T-helper 1 cell treated with Interleukin-12 subunit alpha and Interleukin-12 subunit beta and Interleukin-4 antibody, amounts not matched to agents 30 μg/mL and 1 μg/mL, for 36 hours (primary cell): ENCODE data around the gene ABR.
"Not testable (repeated sequence)": the region's sequence is repeated elsewhere in the genome, so short reads cannot be mapped to it uniquely, and the experiment has no call there.

Experiments
- H3K27ac Mint-ChIP-seq: one replicate; pipeline ENCODE4 v1.8.0; 2021; ENCODE audit warnings: mild to moderate bottlenecking, mixed read lengths
- H3K27me3 Mint-ChIP-seq: one replicate; pipeline ENCODE4 v1.8.0; 2021; ENCODE audit warnings: low read depth, mixed read lengths
- H3K36me3 Mint-ChIP-seq: one replicate; pipeline ENCODE4 v1.8.0; 2021; ENCODE audit warnings: low read depth, mixed read lengths
- H3K4me1 Mint-ChIP-seq: one replicate; pipeline ENCODE4 v1.8.0; 2021; ENCODE audit warnings: low read depth, mixed read lengths
- H3K4me3 Mint-ChIP-seq: one replicate; pipeline ENCODE4 v1.8.0; 2021; ENCODE audit warnings: mild to moderate bottlenecking, moderate library complexity, mixed read lengths
- H3K9me3 Mint-ChIP-seq: one replicate; pipeline ENCODE4 v1.8.0; 2021; ENCODE audit warnings: mixed read lengths

ABR gene

DNA sequence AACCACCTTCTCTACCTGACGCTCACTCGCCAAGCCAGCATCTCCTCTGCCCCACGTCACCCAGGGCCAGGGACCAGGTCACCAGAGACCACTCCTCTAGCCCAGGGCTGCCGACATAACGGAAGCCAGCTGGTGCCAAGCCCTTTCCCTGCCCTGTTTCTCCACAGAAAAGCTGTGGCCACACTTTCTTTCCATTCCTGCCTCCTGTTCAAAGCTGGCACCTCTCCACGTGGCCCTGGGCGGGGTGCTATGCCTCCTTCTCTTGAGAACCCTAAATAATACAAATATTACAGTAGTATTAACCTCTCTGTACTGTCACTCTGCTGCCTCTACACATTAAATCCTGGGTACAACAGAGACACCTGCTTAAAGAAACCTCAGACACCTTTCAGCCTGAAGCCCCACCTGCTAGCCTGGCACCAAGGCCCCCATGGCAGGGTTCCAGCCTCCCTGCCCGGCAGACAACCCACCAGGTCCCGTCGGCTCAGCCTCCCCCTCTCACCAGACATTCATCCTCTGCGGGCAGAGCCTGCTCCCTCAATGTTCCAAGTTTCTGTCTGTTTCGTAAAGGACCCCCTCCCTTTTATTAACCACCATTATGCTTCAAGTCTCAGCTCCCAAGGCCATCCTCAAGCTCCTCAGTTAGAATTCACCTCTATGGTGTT lies 120.5 kb downstream of the ABR start:
- no peak overlapping the region for H3K4me3 Mint-ChIP-seq
- H3K9me3 Mint-ChIP-seq: no peaks in the 10 kb centered on the region
- peak overlapping the region; percentile 11 for H3K27ac Mint-ChIP-seq

DNA sequence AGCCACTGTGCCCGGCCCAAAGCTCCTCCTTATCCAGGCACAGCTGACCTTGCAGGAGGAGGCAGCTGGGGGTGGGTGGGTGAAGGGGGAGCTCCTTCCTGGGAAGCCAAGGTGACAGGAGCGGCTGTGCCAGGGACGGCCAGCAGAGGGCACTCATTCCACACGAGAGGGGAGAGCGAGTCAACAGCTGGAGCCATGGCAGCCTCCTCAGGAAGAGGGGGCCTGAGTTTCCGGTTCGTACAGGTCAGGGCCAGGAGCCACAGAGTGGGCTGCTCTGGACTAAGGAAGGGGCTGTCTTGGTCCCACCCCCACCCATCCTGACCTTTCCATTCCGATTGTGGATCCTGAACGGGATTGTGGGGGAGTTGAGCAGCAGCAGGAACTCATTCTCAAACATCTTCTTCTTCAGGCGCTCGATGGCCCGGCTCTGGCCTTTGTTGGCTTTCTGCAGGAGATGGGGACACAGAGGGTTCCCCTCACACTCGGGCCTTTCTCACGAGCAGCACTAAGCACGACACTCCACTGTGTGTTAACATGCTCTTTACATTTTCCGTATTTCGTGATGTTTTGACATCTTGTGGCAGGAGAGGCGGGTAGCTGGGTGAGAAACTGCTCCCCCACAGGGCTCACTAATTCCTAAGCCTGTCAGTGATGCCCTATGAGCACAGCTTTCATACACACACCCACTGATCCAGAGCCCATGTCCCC lies 121.2 kb downstream of the ABR start:
- Mint-ChIP-seq H3K27me3 (no peaks in the 10 kb centered on the region), H3K9me3 (no peaks in the 10 kb centered on the region), H3K36me3 (peaks cover 39% of the 10 kb centered on the region), H3K4me3 (no peak overlapping the region), H3K27ac (no peak overlapping the region), H3K4me1 (peaks cover 5% of the 10 kb centered on the region)

More for the DNA sequence above, 120.5 kb downstream of the ABR start:
- peaks cover 5% of the 10 kb centered on the region for H3K4me1 Mint-ChIP-seq
- H3K36me3 Mint-ChIP-seq: peaks cover 37% of the 10 kb centered on the region
- no peaks in the 10 kb centered on the region for H3K27me3 Mint-ChIP-seq

DNA sequence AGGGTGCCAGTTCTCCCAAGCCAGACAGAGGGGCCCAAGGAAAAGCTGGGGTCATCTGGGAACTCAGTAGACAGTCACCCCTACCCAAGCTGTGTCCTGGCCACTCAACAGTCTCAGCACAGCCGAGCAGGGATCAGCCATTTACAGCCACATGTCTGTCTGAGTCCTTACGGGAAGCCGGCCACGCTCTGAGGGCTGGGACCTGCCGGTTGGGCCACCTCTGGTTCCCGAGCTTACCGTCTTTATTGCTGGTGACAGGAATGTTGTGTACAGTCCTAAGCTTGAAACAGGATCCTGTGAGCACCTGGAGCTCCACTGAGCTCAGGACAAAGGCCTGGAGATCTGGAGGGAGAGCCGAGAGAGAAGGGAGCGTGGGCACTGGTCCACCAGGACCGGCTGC lies 123.0 kb downstream of the ABR start:
- Mint-ChIP-seq H3K9me3 (no peaks in the 10 kb centered on the region), H3K4me1 (peaks cover 4% of the 10 kb centered on the region), H3K27ac (no peak overlapping the region)

DNA sequence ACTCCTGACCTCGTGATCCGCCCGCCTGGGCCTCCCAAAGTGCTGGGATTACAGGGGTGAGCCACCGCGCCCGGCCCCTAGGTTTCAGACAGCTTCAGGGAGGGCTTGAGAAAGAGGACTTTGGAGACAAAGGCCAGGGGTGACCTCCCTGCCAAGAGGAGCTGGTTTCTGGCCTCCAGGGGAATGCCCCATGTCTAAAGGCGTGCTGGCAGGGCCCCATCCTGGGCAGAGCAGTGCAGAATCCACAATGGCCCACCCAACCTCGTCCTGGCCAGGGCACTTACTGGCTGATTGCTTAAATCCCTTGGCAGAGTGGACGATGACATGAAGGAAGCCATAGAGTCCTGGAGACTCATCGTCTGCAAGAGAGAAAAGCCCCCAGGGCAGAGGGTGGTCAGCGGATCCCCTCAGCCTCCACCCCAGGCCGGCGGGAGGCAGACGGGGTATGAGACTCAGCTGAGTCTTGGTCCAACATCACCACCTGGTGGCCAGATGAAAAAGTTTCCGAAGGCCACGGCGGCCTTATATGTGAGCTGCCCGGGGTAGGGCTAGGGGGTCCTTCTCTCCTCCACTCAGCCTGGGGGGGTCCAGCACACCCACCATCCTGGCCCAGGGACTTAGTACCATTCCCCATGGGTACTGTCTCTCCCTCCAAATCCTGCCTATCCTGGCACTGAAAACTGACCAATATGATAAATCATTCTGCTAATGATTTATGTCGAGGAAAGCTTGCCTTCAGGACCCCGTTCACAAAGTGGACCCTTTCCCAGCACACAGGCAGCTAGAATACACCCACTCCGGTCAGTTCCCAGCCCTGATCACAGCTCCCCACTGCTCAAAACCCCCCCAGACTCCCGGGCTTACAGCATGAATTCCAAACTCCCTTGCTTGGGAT lies 123.8 kb downstream of the ABR start:
- Mint-ChIP-seq H3K27me3 (no peaks in the 10 kb centered on the region), H3K4me3 (no peak overlapping the region), H3K9me3 (no peaks in the 10 kb centered on the region), H3K4me1 (peaks cover 2% of the 10 kb centered on the region), H3K27ac (no peak overlapping the region), H3K36me3 (peaks cover 29% of the 10 kb centered on the region)

More for the DNA sequence above, 123.0 kb downstream of the ABR start:
- Mint-ChIP-seq H3K36me3 (peaks cover 32% of the 10 kb centered on the region), H3K4me3 (no peak overlapping the region), H3K27me3 (no peaks in the 10 kb centered on the region)

DNA sequence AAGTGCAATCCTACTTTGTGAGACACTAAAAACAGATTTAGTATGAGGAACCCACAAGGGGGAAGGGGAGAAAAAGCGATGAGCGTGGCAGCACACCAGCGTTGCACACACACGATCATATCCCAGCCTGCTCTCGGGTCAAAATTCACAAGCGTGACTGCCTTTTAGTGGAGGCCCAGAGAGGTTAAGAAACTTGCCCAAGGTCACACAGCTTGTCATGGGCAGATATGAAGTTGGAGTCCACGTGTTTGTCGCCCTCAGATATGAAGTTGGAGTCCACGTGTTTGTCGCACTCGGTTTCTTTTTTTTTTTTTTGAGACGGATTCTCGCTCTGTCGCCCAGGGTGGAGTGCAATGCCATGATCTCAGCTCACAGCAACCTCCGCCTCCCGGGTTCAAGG lies 124.5 kb downstream of the ABR start:
- Mint-ChIP-seq H3K36me3 (peaks cover 28% of the 10 kb centered on the region), H3K4me1 (no peaks in the 10 kb centered on the region), H3K27ac (no peak overlapping the region), H3K27me3 (no peaks in the 10 kb centered on the region), H3K4me3 (no peak overlapping the region), H3K9me3 (no peaks in the 10 kb centered on the region)

DNA sequence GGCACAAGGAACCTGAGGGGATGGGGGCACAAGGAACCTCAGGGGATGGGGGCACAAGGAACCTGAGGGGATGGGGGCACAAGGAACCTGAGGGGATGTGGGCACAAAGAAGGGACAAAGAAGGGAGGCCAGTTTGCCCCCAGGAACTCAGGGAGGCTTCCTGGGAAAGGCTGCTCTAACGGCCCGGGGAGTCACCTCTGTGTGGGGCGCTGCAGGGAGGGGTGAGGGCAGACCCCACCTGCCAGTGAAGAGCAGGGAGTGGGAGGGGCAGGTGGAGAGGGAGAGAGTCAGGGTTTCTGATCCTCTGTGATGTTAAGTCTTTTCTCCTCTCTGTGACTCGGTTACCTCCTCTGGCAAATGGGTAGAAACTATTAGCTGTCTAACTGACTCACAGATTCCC lies 125.1 kb downstream of the ABR start:
- Mint-ChIP-seq H3K4me3 (no peak overlapping the region), H3K36me3 (peaks cover 27% of the 10 kb centered on the region), H3K27ac (no peak overlapping the region), H3K27me3 (no peaks in the 10 kb centered on the region), H3K9me3 (no peaks in the 10 kb centered on the region), H3K4me1 (no peaks in the 10 kb centered on the region)

DNA sequence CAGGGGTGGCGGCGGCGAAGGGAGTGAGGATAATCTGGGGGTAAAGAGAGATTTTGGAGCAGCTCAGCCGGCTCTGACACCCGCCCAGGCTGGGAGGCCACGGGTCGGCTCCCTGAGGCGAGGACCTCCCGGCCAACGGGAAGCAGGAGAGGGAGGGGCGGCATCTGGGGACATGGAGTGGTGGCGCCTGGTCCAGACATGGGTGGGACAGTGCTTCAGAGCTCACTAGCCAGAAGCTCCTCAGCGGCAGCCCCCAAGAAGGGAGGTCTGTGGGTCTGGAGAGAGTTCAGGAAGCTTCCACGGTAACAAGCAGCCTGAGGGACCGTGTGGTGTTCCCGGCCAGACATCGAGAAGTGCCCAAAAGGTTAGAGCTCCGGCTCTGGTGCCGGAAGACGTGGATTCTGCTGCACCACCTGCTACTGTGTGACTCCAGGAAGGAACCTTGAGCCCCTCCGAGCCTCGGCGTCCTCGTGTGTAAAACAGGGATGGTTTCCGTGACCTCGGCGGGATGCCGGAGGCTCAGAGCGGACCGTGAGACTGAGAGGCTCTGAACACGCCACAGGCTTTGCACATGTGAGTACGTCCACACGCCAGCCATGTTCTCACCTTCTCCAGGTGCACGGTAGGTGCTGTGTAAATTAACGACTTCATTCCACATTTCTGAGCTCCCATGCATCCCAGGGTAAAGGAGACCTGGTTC lies 126.0 kb downstream of the ABR start:
- no peaks in the 10 kb centered on the region for H3K4me1 Mint-ChIP-seq
- H3K9me3 Mint-ChIP-seq: no peaks in the 10 kb centered on the region
- no peaks in the 10 kb centered on the region for H3K27me3 Mint-ChIP-seq
- no peak overlapping the region for H3K27ac Mint-ChIP-seq
- H3K4me3 Mint-ChIP-seq: no peak overlapping the region
- peaks cover 23% of the 10 kb centered on the region for H3K36me3 Mint-ChIP-seq

DNA sequence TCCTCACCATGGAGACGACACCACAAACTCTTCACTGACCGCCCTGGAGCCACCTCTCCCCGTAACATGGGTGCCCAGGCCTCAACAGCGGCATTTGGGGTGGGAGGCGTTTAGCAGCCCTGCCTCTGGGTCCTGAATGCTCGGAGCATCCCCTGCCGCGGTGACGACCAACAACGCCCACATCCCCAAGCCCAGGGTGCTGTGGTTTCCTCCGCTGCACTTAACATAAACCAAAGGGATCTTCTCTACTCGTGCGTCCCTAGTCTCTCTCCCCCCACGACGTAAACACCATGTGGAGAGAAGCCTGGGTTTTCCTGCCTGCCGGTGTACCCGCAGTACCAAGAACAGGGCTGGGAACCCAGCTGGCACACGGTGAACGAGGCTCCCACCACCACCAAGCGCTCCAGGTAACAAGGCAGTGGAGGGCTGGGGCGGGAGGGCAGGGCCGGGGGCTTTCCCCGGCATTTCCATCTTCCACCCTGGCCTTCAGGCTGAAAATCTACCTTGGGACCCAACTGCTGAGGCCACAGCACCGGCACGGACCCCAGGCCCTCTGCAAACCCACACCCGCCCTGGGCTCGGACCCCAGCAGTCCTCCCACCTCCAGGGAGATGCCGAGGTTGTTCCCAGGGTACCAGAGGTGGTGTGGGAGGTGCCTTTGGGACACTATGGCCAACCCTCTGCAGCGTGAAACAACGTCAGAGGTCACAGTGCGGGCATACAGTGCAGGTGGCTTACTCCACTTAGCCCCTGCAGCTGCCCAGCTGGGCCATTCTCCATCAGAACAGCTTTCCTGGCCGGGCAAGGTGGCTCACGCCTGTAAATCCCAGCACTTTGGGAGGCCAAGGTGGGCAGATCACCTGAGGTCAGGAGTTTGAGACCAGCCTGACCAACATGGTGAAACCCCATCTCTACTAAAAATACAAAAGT lies 128.5 kb downstream of the ABR start:
- no peaks in the 10 kb centered on the region for H3K27me3 Mint-ChIP-seq
- H3K36me3 Mint-ChIP-seq: peaks cover 14% of the 10 kb centered on the region
- H3K4me3 Mint-ChIP-seq: no peak overlapping the region
- no peaks in the 10 kb centered on the region for H3K4me1 Mint-ChIP-seq
- H3K9me3 Mint-ChIP-seq: no peaks in the 10 kb centered on the region
- no peak overlapping the region for H3K27ac Mint-ChIP-seq

DNA sequence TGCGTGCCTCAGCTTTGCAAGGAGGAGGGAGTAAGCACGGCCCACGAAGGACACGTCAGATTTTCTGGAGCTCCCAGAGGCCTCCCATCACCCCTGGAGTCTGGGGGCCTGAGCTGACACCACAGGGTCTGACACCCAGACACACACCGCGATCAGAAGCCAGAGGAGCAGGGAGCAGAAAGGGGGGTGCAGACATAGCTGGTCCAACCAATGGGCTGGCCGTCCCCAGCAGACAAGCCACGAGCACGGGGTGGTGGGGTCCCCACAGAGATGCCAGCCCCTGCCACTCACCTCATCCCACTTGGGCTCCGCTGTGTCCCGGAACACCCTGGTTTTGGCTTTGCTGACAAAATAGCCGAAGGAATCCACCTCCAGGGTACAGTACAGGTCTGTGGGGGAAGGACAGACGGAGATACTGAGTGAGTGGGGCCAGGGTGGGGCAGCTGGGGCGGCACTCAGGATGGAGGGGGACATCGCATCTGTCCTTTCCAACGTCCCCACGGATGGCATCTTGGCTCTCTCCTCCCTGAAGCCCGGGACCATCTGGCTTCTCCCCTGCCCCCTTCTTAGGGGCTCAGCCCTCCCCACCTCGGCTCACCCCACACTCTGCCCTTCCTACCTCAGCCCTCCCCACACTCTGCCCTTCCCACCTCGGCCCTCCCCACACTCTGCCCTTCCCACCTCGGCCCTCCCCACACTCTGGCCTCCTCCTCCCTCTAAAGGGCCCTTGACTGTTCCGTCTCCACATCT lies 129.4 kb downstream of the ABR start:
- Mint-ChIP-seq H3K36me3 (peaks cover 15% of the 10 kb centered on the region), H3K27me3 (no peaks in the 10 kb centered on the region), H3K4me3 (no peak overlapping the region), H3K4me1 (no peaks in the 10 kb centered on the region), H3K27ac (no peak overlapping the region), H3K9me3 (no peaks in the 10 kb centered on the region)

DNA sequence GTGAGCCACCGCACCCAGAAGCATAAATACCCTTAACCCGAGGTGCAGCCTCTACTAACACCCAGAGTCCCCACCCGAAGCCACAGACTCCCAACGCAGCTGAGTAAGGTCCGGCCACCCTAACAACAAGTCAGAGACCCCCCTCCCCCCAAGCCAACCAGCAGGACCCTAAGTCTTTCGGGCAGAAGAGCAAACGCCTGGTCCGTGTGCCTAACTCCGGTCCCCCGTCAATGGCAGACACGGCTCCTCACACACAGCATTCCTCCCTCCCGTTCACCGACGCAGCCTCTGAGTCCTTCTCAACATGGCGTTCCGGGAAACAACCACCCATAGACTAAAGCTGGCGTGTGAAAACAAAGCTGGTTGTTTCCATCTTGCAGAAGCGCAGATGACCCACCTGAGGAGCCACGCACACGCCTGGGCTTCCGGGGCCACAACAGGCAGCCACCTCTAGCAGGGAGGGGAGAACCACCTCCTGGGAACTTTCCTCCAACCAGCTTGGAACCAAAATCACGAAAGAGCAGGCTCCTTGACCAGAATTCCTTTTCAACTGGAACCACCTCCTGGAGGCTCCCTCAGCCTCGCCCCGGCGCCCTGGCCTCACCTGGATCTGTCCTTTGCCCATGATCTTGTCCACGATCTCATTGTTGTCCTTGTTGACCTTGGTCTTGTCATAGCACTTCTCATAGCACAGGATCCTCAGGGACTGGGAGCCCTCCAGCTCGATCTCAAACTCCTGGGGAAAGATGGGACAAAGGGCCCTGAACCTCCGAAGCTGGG lies 130.1 kb downstream of the ABR start:
- no peaks in the 10 kb centered on the region for H3K27me3 Mint-ChIP-seq
- H3K27ac Mint-ChIP-seq: no peak overlapping the region
- peaks cover 19% of the 10 kb centered on the region for H3K36me3 Mint-ChIP-seq
- peaks cover 3% of the 10 kb centered on the region for H3K4me1 Mint-ChIP-seq
- H3K4me3 Mint-ChIP-seq: no peak overlapping the region
- H3K9me3 Mint-ChIP-seq: no peaks in the 10 kb centered on the region

DNA sequence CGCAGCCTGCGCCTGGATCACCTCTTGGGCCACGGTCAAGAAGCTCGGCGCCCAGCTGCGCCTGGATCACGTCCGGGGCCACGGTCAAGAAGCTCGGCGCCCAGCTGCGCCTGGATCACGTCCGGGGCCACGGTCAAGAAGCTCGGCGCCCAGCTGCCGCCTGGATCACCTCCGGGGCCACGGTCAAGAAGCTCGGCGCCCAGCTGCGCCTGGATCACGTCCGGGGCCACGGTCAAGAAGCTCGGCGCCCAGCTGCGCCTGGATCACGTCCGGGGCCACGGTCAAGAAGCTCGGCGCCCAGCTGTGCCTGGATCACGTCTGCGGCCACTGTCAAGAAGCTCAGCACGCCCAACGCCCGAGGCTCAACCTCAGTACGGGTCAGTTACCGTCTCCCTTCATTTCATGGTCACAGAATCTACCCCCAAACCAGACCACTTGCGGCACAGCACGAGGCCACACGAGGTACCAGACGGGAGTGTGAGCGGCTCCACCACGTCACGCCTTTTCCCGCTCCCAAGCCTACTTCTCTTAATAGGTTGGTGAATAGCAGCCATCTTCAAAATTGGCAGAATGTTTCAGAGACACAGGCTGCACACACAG lies 131.2 kb downstream of the ABR start:
- H3K9me3 Mint-ChIP-seq, H3K27ac Mint-ChIP-seq, H3K4me3 Mint-ChIP-seq, H3K27me3 Mint-ChIP-seq, H3K4me1 Mint-ChIP-seq: not testable (repeated sequence)
- peaks cover 18% of the 10 kb centered on the region for H3K36me3 Mint-ChIP-seq

DNA sequence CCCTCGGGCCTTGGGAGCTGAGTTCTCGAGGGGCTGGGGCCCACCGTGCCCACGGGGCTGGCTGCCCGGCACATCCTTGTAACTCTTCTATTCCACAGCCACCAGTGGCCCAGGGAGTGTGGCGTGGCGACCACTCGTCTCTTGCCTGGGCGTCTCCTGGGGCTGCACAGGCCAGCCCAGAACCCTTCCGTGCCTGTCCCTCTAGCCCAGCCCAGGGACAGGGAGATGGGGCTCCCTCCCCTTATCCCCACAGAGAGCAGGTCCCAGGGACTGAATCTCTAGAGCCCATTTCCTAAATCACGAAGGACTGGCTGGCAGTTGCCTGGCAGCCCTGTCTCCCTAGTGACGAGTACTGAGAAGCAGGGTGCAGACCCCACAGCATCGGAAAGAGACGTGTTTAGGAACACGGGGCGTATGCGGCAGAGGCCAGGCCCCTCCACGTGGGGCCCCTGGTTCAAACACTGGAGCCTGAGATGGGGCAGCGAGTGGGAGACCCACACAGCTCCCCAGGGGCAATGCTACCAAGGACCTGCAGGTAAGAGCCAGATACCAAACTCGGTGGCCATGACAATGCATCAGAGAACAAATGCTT lies 131.8 kb downstream of the ABR start:
- no peak overlapping the region for H3K4me3 Mint-ChIP-seq
- no peak overlapping the region for H3K27ac Mint-ChIP-seq
- no peaks in the 10 kb centered on the region for H3K9me3 Mint-ChIP-seq
- H3K36me3 Mint-ChIP-seq: peaks cover 17% of the 10 kb centered on the region
- no peaks in the 10 kb centered on the region for H3K27me3 Mint-ChIP-seq
- peaks cover 4% of the 10 kb centered on the region for H3K4me1 Mint-ChIP-seq
